GM12875 (cell line): ENCODE data around the gene DDX56.

ENCODE experiments used
- H3K4me3 ChIP-seq: one replicate; pipeline ENCODE4 v1.5.1; 2011; ENCODE audit warnings: low read depth, low read length, control low read depth
- TF ChIP-seq, protein P1 (sequence below): IDR thresholded peaks from 2 replicates; pipeline ENCODE4 v1.5.1; 2011; ENCODE audit warnings: low read depth, mild to moderate bottlenecking, control low read depth, inconsistent platforms, low read length, moderate library complexity, borderline replicate concordance; ENCODE audit not compliant: insufficient read depth

Gene DDX56

GRCh38 chr7:44538798-44539668 lies 34.7 kb downstream of the DDX56 start:
- no peak overlapping the region for H3K4me3 ChIP-seq
- TF ChIP-seq, protein P1, sequence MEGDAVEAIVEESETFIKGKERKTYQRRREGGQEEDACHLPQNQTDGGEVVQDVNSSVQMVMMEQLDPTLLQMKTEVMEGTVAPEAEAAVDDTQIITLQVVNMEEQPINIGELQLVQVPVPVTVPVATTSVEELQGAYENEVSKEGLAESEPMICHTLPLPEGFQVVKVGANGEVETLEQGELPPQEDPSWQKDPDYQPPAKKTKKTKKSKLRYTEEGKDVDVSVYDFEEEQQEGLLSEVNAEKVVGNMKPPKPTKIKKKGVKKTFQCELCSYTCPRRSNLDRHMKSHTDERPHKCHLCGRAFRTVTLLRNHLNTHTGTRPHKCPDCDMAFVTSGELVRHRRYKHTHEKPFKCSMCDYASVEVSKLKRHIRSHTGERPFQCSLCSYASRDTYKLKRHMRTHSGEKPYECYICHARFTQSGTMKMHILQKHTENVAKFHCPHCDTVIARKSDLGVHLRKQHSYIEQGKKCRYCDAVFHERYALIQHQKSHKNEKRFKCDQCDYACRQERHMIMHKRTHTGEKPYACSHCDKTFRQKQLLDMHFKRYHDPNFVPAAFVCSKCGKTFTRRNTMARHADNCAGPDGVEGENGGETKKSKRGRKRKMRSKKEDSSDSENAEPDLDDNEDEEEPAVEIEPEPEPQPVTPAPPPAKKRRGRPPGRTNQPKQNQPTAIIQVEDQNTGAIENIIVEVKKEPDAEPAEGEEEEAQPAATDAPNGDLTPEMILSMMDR, result no peak

DNA sequence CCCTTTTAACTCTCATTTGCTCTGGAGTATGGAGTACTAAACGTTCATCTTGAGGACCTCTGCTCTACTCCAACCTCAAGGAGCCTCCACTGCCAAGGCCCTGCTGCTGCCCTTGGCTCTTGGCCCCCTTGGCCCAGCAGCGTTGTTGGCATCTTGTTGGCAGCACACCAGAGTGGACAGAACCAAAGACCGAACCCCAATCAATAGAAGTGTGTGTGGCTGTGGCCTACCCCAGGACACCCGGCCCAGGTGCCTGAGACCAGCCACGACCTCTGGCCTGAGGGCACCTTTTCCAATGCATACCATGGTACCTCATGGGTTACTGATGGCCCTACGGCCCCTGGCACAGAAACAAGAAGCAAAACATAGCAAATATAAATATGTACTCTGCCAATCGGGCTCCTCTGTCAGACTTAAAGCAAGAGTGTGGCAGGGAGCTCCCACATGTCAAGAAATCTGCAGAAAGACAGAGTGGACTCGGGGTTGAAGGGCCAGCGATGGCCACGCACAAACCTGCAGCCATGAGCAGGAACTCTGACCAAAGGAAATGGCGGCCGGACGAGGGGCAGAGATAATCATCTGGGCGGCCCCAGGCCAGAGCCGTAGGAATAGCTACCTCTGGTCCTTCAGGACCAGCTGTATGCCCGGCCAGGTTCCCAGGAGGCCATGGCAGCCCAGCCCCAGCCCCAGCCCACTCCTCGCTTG lies 35.5 kb downstream of the DDX56 start:
- TF ChIP-seq, protein P1, result no peak
- no peak overlapping the region for H3K4me3 ChIP-seq

DNA sequence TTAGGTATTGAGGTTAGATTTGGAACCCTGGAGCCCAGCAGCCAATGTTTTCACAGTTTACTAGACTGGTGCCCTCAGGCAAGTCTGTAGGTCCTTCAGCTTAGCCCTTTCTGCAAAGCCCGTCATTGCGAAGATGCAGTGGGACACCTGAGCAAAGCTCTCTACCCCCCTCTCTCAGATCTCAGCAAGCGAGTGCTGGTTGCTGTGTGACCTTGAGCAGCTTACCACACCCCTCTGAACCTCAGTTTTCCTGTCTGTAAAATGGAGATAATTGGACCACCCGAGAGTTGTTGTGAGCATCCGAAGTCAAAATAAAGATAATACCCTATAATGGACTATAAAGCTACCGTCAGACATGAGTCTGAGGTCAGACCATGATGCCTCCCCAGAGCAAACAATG lies 36.3 kb downstream of the DDX56 start:
- TF ChIP-seq, protein P1, result no peak

DNA sequence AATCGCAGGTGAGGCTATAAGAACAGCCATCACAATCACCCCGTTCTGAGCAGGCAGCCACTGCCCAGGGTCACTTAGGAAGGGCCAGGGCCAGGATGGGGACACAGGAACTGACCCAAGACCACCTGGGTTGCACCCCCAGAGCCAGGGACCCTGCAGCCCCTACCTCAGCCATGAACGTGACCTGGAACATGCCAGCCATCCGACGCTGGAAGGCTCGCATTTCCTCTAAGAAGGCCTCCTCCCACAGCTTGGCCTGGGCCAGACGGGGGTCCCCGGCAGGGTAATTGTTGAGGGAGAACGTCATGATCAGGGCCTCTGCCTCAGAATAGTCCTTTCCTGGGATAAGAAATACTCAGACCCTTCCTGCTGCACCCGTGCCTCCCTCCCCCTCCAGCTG lies 37.6 kb downstream of the DDX56 start:
- H3K4me3 ChIP-seq, result no peak overlapping the region
- TF ChIP-seq, protein P1, result no peak

More for the DNA sequence above, 36.3 kb downstream of the DDX56 start:
- H3K4me3 ChIP-seq, result no peak overlapping the region

DNA sequence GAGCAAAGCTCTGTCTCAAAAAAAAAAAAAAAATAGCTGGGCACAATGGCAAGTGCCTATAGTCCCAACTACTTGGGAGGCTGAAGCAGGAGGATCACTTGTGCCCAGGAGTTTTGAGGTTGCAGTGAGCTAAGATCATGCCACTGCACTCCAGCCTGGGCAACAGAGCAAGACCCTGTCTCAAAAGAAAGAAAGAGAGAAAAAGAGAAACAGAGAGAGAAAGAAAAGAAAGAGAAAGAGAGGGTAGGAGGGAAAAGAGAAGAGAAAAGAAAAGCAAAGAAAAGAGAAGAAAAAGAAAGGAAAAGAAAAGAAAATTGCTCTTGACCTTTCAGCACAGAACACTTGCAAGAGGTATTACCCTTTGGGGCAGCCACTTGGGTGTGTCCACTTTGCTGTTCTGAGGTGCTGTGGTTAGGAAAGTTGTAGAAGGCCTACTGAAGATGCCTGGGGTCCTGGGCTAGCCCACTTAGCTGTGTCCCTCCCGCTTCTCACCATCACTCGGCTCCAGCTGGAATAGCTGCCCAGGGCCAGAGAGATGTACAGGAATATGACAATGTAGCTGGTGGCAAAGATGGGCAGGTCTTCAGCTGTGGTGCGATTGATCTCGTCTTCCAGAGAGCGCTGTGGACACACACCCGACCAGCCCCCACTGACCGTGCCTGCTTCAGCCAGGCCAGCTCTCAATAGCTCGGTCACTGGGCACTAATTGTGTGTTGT lies 38.2 kb downstream of the DDX56 start:
- H3K4me3 ChIP-seq, result no peak overlapping the region
- TF ChIP-seq, protein P1, result no peak

- TF ChIP-seq, protein P1, result peak; percentile 86
- H3K4me3 ChIP-seq, result no peak overlapping the region
These were observed 39.2 kb downstream of the DDX56 start for GRCh38 chr7:44534501-44534900.
